ENCODE measurements around the gene SLFN13. TPM values are rescaled to one million over a fixed set of nuclear protein-coding genes. Genes with fewer than 3 reads are reported as not detected.

SLFN13 gene
- total RNA-seq, 2 experiments from 2014 or later = 39.9 to 41.8 TPM

DNA sequence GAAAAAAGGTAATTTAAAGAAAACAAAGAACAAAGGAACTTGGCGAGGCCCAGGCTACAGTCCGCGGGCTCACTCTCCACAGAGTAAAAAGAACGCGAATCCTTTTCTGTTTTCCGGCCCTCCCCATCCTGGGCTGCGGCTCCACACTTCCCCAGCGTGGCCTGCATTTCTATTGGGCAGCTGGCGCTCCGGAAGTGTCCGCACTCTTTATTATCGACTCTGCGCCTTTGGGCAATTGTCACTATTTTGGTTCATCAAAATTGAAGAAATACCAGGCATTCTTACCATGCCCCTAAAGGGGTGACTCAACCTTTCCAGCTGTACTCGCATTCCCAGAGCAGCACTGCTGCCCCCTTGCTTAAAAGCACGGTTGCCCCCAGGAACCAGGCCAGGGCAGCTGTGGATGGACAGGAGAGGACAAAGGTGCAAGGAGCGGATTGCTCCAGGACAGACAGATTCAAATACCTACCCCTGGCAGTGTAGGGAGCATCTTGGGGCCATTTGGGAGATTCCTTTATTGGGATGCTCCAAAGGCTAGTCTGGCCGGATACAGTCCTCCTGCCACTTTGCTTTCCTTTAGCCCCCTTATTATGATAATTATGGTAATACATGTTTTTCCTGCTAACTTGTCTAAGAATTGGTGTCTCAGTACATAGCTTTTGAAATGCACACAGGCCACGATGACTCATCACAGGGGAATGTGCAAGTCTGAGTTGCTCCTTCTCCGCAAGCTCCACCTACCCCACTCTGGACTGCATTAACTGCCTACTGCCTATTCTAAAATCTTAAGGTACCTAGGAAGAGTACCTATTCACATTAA, 15.3 kb downstream of the SLFN13 start:
- Mint-ChIP-seq H3K36me3 (ENCODE audit: low read depth) (peaks cover 3% of the 10 kb centered on the region), H3K4me1 (ENCODE audit: low read depth) (peaks cover 35% of the 10 kb centered on the region), H3K27me3 (no peaks in the 10 kb centered on the region), H3K4me3 (peak overlapping the region; percentile 89), H3K27ac (peak overlapping the region; percentile 92), H3K9me3 (no peaks in the 10 kb centered on the region)
- CTCF ChIA-PET = interaction anchor here (1.1 to 1.9 kb wide), 4 partner anchors 50 to 104 kb away, joined by 3 to 6 read pairs (median 4); partner anchors contain the start of gene SLFN12L
- DNase-seq = peak; percentile 85
- TF ChIP-seq, protein P1, sequence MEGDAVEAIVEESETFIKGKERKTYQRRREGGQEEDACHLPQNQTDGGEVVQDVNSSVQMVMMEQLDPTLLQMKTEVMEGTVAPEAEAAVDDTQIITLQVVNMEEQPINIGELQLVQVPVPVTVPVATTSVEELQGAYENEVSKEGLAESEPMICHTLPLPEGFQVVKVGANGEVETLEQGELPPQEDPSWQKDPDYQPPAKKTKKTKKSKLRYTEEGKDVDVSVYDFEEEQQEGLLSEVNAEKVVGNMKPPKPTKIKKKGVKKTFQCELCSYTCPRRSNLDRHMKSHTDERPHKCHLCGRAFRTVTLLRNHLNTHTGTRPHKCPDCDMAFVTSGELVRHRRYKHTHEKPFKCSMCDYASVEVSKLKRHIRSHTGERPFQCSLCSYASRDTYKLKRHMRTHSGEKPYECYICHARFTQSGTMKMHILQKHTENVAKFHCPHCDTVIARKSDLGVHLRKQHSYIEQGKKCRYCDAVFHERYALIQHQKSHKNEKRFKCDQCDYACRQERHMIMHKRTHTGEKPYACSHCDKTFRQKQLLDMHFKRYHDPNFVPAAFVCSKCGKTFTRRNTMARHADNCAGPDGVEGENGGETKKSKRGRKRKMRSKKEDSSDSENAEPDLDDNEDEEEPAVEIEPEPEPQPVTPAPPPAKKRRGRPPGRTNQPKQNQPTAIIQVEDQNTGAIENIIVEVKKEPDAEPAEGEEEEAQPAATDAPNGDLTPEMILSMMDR (IDR thresholded peaks at IDR 0.05) = no peak
- ATAC-seq = peak; percentile 89
- POLR2A ChIA-PET = interaction anchor here (0.5 to 1.9 kb wide), 8 partner anchors 15 to 219 kb away, joined by 3 to 16 read pairs (median 3); partner anchors contain the start of genes SLFN11, SLFN12L and SLFN13
- intact Hi-C loops (cut with micrococcal nuclease) = no loop called here

DNA sequence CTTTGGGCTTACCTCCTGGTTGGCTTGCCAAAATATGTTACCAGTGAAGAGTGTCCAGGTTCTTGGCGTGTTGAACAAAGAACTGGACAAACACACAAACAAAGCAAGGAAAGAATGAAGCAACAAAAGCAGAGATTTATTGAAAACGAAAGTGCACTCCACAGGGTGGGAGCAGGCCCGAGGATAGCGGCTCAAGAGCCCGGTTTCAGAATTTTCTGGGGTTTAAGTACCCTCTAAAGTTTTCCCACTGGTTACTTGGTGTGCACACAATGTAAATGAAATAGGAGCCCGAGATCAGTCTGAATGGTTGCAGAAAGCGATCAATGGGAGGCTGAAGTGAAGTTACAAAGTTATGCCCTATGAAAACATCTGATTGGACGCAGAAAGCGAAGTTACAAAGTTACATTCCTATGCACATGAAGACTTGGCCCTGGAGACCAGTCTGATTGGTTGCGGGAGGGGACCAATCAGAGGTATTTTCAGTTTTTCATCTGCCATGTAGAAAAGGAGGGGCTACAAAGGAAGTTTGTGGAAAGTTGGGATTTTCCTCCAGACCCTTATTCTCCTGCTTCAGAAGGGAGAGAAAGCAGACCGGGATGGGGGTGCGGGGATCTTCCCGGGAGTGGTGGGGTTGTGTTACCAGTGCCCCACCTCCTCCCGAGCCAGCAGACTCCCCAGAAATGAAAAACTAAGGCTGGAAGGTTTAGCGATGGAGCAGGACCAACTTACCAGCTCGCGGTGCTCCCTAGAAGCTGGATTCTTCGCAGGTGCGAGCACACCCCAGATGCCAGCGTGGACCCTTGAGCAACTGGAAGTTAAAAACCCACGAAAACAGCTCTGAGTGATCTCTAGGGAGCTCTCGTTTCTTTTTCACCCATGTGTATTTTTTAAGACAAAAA, 16.1 kb downstream of the SLFN13 start, which contains the start of gene SLFN12:
SLFN12 (minus strand) TSS at position 325 of the 899 bp plus-strand sequence. CDS start 9,472 bp downstream, outside the sequence.
- Mint-ChIP-seq H3K9me3 (no peaks in the 10 kb centered on the region), H3K4me3 (peak within 1 kb of the TSS; percentile 89), H3K27me3 (no peaks in the 10 kb centered on the region), H3K36me3 (ENCODE audit: low read depth) (peaks cover 3% of the 10 kb centered on the region), H3K4me1 (ENCODE audit: low read depth) (peaks cover 41% of the 10 kb centered on the region), H3K27ac (peak within 1 kb of the TSS; percentile 92)
- intact Hi-C loops (cut with micrococcal nuclease) = no loop called here
- POLR2A ChIA-PET = interaction anchor here (1.3 to 1.9 kb wide), 2 partner anchors 59 kb away, joined by 3 to 16 read pairs; partner anchors contain the start of gene SLFN11
- peak; percentile 77 for ATAC-seq
- DNase-seq = peak; percentile 61
- TF ChIP-seq, protein P1 (IDR thresholded peaks at IDR 0.05) = no peak
- CTCF ChIA-PET = interaction anchor here (1.1 to 1.9 kb wide), 3 partner anchors 49 to 102 kb away, joined by 3 to 6 read pairs (median 4); no protein-coding TSS in a partner anchor

DNA sequence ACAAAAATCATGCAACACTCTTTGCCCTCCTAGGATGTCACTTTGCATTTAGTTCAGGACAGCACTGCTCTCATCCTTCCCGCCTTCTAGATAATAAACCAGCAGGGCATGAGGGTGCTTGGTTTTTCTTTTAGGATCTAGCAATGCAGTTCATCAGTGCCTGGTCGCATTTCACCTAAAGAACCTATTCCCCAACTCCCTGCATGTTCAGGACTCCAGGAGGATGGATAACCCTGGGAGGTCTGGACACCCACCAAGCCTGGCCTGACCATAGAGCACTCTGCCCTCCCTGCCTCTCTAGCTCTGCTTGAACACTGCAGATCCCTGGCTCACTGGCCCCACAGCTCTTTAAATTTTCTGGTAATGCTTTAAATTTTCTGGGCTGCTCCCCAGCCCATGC, 18.9 kb downstream of the SLFN13 start:
- H3K27me3 Mint-ChIP-seq = no peaks in the 10 kb centered on the region
- DNase-seq (no peak), ATAC-seq (no peak)
- CTCF ChIA-PET = no interaction called here
- intact Hi-C loops (cut with micrococcal nuclease) = no loop called here
- peaks cover 5% of the 10 kb centered on the region for H3K36me3 Mint-ChIP-seq (ENCODE audit: low read depth)
- POLR2A ChIA-PET = no interaction called here
- peaks cover 43% of the 10 kb centered on the region for H3K4me1 Mint-ChIP-seq (ENCODE audit: low read depth)
- no peak overlapping the region for H3K4me3 Mint-ChIP-seq
- H3K9me3 Mint-ChIP-seq = no peaks in the 10 kb centered on the region
- TF ChIP-seq, protein P1 (IDR thresholded peaks at IDR 0.05) = no peak
- H3K27ac Mint-ChIP-seq = no peak overlapping the region

DNA sequence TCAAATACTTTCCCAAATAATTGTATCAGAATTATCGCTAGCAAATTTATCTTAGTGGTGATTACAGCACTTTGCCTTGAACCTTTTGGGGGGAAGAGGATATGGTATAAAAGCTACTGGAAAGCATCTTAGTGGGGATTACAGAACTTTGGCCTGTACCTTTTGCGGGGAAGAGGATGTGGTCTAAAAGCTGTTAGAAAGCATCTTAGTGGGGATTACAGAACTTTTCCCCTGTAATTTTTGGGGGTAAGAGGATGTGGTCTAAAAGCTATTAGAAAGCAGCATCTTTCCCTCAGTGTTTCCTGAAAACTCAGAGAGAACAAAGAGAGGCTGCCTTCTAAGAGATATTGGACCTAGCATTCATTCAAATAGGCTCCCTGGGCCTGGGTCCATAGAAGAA, 20.3 kb downstream of the SLFN13 start:
- intact Hi-C loops (cut with micrococcal nuclease) = no loop called here
- ChIA-PET CTCF (interaction anchor here (1.0 to 1.6 kb wide), 3 partner anchors 10 to 115 kb away, joined by 3 to 5 read pairs (median 5); no protein-coding TSS in a partner anchor), POLR2A (interaction anchor here (0.8 to 1.0 kb wide), 2 partner anchors 65 to 109 kb away, joined by 3 to 4 read pairs; partner anchors contain the start of gene SLFN12L)
- ATAC-seq = no peak
- TF ChIP-seq, protein P1 (IDR thresholded peaks at IDR 0.05) = no peak
- Mint-ChIP-seq H3K27me3 (no peaks in the 10 kb centered on the region), H3K36me3 (ENCODE audit: low read depth) (peaks cover 5% of the 10 kb centered on the region), H3K4me3 (no peak overlapping the region), H3K4me1 (ENCODE audit: low read depth) (peaks cover 36% of the 10 kb centered on the region), H3K27ac (peak overlapping the region; percentile 28), H3K9me3 (no peaks in the 10 kb centered on the region)
- DNase-seq = no peak
